Fibroblast of skin of back (primary cell): ENCODE results near the gene INPP5A.
A peak's percentile ranks its signal among the peaks of the same experiment; 100 is the strongest.

Source experiments
- DNase-seq: peaks from one replicate; pipeline ENCODE4 v3.0.0-alpha.2; 2013

INPP5A gene

DNA sequence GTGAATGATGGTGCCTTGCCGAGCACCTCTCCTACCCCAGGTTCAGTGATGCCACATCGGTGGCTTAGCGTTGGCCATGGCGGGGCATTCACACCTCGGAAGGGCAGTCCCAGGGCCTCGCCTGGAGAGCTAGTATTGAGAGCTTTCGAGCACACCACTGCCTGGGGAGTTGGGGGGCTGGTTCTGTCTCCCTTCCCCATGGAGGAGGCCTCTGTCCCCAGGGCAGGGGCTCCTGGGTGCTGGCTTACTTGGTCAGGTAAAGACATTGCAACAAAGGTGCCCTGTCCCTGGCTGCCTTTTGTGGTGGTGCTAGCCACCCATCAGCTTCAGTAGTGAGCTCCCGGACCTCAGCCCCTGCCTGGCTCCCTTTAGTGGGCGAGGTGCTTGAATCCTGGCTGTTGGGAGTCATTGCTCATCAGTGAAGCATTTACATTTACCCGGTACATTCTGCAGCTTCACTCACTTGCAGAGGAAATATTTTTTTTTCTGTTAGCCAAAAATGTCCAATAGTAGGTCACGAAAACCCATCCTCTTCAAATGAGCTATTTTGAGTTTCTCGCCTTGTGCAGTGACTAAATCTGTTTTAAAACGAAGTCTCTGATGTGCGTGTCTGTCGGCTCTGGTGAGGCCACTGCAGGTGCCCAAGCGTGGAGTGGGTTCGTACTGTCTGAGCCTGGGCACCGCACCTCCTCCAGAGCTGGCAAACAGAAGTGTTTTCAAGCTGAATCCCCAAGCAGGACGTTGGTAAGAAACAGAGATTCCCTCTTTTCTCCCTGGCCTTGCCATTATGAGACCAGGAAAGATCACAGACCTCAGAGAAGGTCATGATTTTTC, 95.5 kb downstream of the INPP5A start:
- DNase-seq, result peak; percentile 79

GRCh38 chr10:132634241-132634946, 96.8 kb downstream of the INPP5A start:
- no peak for DNase-seq

DNA sequence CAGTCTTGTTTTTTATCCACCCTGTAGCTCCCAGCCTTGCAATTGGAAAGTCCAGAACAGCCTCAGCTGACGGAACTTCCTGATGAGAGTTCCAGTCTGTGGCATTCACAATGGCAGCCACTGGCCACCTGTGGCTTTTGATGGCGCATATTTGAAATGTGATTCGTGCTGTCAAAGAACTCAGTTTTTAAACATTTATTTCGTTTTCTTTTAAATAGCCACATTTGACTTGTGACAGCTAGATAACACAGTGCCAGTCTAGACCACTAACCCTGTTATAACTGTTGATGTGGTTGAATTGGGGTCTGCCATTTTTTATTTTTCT, 97.3 kb downstream of the INPP5A start:
- no peak for DNase-seq

DNA sequence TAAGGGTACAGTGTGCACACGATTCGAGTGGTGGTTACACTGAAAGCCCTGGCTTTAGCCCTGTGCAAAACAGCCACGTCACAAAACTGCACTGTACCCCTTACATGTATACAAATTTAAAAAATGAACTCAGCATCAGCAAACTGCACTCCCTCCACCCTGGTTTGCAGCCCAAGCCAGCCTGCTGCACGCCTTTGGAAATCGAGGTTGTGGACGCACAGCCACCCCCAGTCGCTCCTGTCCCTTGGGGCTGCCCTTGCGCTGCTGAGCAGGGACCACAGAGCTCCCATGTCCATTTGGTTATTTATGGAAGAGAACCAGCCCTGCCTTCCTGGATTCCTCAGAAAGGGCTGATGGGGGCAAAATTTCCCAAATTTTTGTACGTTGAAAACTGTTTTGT, 98.8 kb downstream of the INPP5A start:
- no peak for DNase-seq

- DNase-seq, result peak; percentile 69
These were observed 100.0 kb downstream of the INPP5A start for GRCh38 chr10:132637477-132638129.

DNA sequence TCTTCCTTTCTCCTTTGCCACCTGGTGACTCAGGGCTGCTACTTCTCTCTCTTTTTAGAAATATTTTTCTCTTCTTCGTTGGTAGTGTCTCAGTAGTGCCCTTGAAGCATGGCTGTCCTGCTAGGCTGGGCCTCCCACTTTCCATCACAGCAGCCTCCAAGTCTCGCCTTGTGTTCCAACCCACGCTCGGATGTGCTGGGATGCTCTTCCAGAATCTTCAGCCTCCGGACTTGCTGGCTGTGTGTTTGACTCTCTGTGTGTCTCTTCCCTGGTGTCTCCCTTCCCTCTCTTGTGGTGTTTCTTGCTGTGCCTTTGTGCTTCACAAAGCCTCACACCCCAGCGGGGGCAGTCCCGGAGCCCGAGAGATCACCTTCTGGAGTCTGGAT, 100.5 kb downstream of the INPP5A start:
- no peak for DNase-seq

GRCh38 chr10:132639470-132639869, 101.9 kb downstream of the INPP5A start:
- DNase-seq, result no peak

DNA sequence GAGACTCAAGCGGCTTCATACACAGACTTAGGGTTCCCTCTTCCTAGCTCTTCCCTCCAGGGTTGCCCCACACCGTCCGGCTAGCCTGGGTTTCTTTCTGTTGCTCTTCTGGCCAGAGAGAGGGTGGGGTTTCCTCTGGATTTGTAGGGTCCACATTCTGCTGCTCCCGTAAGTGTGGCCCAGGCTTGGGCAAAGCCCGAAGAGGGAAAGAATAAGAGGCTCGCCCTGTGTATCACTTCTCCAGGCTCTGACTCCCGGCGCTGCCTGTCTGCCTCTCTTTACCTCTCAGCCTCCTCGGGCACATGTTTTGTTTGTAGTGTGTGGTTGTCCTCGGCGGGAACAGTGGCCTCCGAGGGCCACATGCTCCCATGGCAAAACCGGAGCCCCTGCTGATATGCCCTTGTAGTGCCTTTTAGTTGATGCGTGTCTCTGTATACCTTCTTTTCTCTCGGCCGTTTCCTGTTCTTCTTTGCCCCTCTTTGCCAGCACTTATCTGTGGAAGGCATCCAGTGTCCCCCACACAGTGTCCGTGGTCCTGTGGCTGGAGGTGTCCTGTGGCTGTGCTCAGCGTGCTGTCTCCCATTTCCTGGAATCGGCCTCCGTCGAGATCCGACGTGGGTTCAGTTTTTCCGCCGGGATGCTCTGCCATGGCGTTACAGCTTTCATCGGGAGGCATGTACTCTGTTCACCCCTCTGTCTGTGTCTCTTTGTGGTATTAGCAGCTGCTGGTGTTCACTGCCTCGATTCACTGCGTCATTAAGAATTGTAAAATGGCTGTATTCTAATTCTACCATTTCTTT, 102.9 kb downstream of the INPP5A start:
- DNase-seq, result no peak

DNA sequence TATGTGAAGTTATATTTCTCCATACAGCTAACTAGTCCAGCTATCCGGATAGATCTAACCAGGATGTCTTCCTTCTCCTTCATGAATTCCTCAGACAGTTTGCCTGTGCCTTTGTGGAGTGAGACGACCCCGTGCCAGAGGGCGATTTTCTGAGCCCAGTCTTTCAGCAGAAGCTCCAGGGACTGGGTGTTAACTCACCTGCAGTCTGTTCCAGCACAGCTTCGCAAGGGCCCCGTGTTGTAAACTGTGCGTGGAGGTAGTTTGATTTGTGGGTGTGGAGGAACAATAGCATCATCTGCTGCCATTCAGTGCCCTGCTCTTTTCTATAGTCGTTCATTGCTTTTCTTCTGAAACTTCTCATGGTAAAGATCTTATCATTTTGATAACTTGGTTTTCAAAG, 103.8 kb downstream of the INPP5A start:
- DNase-seq, result no peak

DNA sequence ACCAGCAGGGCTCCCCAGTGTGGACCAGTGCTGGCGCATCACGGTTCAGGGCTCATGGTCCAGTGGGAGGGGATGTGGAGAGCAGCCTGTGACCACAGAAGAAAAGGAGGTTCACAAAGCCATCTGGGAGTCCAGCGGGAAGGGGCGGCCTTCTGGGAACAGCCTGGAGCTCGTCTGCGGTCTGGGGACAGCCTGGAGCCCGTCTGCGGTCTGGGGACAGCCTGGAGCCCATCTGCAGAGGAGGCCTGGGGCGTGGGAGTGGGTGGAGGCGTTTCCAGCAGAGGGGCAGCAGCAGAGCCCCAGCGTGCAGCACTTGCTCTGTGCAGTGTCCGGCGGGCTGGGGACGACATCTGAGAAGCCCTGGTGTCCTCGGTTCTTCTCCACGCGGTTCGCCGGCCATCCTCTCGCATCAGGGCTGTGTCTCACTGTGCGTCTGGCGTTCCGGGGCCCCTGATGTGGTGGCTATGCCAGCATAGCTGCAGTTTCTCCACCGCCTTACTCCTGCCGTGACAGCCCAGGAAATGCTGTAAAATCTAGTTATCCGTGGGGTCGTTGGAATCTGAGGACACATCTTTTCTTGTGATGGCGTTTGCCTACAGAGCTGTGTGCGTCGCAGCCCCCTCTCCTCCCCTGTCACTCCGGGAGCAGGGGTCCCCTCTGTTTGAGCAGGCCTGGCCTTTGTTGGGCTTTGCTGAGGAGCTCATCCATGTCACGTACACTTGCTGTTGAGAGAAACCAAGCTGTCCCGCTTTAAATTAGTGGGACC, 104.6 kb downstream of the INPP5A start:
- DNase-seq, result no peak

GRCh38 chr10:132642732-132643008, 105.1 kb downstream of the INPP5A start:
- DNase-seq, result no peak

DNA sequence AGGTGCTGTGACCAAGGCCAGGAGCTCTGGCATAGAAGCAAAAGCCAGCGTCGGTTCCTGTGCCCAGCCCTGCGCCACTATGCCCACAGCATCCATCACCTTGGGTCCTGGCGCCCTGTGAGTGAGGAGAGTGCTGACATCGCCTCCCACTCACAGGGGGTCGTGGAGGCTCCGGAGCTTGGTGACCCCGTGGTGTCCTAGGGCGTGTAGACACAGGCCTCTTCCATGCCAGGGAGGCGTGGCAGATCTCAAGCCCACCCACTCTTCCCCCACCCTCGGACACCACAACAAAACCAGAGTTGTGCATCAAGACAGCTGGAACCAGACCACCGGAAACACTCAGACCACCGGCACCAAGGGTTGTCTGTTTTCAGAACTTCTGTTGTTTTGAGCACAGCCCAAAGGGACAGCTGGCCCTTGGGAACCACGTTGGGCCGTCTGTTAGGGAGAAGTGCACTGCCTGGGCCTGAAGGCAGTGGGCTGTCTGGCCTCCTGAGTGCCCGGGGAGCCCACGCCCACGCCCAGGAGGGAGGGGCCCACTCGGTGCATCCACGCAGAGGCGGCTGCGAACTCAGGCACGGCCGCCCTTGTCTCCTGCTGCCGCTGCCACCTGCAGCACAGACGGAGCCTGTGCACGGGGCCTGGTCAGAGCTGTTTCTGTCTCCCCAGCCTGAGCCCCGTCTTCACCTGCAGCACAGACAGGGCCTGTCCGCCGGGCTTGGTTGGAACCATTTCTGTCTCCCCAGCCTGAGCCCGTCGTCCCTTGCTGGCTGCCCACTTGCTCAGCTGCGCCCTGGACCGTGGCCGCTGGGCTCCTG, 106.3 kb downstream of the INPP5A start:
- no peak for DNase-seq

DNA sequence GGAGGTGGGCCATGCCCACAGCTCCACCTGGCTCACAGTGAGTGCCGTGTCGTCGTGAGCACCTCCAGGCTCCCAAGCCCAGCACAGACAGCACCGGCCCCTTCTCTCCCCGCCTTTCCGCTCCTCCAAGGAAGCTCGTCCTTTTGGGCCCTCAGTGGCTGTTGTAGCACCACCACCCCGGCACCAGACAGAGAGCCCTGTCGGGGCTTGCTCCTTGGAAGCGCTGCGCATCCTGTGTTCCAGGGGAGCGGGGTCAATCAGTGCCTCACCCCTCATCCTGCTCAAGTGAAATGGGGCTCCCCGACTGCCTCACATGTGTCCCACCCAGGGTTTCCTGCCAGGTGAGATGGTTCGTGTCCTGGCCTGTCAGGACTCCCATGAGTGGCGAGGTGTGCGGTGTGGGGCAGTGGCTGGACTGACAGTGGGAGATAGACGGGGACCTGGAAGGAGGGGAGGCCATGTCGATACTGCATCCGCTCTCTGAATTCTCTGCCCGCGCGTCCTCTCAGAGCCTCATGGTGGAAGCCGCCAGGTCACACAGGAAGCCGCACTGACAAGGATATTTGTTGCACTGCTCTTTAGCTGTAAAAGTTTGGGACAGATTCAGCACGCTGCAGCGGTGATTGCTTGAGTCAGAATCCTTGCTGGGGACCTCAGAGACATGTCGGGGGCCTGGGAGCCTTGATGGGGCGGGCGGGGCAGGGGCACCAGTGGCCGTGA, 107.1 kb downstream of the INPP5A start:
- DNase-seq, result no peak

GRCh38 chr10:132645247-132645530, 107.6 kb downstream of the INPP5A start:
- no peak for DNase-seq

DNA sequence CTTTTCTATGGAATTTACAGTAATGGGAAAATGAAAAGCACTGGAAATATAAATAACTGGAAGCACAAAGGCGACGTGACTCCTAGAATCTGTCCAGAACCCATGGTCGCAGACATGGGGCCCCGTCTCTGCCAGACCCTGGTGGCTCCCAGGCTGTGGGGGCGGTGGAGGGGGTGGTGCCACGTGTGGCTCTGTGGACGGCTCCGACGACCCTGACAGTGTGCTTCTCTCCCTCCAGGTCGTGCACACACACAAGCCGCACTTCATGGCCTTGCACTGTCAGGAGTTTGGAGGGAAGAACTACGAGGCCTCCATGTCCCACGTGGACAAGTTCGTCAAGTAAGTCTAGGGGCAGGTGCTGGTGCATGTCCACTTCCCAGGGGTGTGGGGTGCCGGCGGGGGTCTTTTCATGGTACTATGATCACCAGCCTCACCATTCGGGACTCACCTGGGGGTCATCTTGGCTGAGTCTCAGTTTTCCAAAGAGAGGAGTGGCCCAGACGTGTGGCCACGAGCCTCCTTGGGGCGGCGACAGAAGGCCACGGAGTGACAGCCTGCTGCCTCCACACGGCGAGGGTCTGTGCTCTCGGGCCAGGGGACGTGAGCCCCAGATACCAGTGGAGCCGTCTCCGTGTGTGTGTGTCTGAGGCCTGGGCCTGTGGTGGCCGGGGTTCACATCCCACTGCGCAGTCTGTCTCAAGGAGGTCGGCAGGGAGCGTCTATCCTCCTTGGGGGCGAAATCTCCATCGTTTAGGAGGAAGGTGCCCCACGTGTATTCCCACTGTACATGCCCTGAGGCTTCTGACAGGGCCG, 108.2 kb downstream of the INPP5A start:
- DNase-seq, result no peak

DNA sequence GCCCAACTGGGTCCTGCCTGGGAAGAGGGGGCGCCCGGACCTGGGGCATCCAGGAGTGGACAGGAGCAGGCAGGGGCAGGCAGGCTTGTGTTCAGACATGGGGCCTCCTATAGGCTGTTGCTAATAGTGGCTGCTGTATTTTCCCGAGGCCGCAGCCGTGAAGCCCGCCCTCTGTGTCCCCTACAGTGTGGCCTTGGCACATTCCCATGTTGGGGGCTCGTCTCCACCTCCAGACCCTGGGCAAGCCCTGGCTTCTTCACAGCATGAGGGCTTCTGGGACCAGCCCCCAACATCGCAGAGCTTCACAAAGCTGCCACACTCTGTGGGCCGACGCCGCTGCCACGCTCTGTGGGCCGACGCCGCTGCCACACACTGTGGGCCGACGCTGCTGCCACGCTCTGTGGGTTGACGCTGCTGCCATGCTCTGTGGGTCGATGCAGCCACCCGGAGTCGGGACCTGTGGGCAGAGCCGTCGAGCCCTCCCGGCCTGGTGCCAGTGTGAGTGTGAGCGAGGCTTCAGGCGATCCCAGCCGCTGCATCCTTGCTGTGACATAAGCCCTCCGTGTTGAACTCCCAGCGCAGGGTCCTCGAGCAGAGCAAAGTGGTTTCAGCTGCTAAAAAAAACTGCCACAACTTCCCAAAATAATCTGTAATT, 109.0 kb downstream of the INPP5A start:
- DNase-seq, result no peak

DNA sequence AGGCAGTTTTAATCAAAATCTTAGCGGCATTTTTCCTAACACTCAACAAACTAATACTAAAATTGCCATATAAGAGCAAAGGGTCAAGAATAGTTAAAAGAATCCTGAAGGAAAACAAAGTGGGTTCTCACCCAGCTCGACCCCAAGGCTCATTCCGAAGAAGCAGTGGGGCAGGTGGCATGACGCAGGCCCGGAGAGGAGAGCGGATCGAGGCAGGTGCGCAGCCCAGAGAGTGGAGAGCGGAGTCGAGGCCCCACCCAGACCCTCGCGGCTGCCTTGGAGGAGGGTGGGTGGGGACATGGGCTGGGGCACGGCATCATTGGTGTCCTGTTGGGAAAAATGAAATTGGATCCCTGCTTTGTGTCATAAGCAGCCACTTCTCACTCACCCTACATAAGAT, 109.8 kb downstream of the INPP5A start:
- DNase-seq, result no peak

DNA sequence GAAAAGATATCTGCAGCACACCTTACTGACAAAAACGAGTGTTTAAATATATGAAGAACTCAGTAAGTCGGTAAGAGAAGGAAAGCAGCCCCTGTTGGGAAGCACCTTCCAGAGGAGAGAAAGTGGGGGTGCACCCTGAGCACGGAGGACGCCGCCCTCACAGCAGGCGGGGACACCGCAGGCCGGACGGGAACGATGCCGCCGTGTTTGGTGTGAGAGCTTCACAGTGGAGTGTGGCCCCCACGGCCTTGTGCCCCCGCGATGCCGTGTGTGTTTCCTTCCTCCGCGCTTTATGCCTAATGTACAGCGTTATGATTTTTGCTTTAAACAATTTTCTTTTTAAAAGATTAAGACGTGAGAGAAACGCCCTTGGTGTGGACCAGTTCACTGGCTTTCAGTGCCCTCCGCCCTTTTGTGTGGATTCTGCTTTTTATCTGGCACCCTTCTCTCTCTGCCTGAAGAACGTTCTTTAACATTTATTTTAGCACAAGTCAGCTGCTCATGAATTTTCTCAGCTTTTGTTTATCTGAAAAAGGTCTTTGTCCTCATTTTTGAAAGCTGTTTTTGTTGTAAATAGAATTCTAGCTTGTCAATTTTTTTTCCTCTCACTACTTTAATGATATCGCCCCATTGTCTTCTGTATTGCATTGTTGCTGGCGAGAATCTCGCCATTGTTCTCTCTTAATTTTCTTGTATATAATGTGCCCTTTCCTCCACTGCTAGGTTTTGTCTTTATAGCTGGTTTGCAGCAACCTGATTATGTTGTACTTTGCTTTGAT, 110.7 kb downstream of the INPP5A start:
- no peak for DNase-seq
